ENCODE data around the gene SH3PXD2A.
"Not testable (repeated sequence)": the region's sequence is repeated elsewhere in the genome, so short reads cannot be mapped to it uniquely, and the experiment has no call there.

The SH3PXD2A gene

DNA sequence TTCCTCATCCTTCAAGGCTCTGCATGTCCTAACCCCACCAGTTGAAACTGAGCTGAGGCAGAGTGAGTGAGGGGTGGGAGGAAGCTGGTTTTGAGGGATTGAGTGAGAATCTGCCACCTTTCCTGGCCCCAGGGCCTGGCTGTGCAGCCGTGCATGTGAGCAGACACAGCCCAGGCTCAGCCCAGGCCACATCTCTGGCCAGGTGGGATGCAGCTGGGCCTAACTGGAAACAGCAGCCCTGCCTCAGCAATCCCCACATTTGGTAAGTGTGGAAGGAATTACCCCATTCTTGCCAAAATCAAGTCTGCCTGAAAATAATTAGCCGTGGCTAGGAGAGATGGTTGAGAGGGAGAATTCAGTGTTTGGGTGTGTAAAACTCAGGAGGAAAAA is 245.3 kb downstream of the SH3PXD2A start:
- DNase-seq = no peak

DNA sequence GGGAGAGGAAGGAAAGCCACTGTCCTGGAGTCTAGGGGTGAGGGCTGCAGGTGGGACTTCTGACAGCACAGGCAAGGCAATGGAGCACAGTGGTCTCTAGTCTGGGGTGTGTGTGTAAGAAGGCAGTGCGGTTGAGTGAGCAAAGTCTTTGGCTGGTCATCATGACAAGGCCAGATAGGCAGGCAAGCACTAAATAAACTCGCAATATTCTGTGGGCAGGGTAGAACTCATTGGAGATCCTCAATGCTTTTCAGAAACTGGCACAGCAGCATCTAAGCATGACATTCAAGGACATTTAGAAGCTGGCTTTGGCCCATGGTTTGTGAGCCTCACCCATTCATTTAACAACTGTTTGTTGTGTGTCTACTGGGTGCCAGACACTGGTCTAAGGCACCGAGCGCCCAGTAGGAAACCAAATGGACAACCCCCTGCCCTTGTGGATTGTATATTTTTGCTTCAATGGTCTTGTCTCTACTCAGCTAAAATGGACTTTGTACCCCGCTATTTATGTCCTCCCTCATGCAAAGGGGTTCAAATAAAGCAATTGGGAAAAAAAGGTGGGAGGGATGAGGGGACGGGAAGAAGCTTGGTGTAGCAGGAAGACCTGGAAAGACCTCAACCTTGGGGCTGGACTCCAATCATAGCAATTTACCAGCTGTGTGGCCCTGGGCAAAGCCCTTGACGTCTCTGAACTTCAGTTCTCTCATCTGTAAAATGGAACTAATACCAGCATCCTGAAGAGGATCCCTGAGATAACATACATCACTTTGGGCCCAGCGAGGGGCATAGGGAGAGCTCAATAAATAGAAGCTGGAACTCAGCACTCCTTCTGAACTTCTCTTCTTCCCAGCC is 245.9 kb downstream of the SH3PXD2A start:
- no peak for DNase-seq

DNA sequence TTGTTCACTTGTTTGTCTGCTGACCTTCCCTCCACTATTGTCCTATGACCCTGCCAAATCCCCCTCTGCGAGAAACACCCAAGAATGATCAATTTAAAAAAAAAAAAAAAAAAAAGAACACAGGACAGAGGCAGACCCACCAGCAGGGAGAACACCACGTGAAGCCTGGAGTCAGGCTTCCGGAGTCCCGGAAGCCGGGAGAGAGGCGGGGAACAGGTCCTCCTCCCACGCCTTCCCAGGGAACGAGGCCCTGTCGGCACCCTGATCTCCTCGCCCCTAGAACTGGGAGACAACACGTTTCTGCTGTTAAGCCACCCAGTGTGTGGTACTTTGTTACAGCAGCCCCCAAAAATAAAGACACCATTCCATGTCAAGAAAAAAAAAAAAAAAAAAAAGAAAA is 247.3 kb downstream of the SH3PXD2A start:
- DNase-seq = not testable (repeated sequence)

DNA sequence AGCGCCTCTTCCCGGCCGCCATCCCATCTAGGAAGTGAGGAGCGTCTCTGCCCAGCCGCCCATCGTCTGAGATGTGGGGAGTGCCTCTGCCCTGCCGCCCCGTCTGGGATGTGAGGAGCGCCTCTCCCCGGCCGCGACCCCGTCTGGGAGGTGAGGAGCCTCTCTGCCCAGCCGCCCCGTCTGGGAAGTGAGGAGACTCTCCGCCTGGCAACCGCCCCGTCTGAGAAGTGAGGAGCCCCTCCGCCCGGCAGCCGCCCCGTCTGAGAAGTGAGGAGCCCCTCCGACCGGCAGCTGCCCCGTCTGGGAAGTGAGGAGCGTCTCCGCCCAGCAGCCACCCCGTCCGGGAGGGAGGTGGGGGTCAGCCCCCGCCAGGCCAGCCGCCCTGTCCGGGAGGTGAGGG is 248.3 kb downstream of the SH3PXD2A start:
- DNase-seq = not testable (repeated sequence)

DNA sequence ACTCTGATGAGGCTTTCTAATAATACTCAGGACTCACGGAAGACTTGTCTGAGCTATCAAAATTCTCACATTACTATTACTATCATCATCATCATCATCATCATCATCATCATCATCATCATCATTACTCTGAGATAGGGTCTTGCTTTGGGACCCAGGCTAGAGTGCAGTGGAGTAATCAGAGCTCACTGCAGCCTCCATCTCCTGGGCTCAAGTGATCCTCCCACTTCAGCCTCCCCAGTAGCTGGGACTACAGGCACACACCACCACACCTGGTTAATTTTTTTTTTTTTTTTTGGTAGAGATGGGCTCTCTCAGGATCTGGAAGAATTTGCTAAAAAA is 249.3 kb downstream of the SH3PXD2A start:
- not testable (repeated sequence) for DNase-seq

DNA sequence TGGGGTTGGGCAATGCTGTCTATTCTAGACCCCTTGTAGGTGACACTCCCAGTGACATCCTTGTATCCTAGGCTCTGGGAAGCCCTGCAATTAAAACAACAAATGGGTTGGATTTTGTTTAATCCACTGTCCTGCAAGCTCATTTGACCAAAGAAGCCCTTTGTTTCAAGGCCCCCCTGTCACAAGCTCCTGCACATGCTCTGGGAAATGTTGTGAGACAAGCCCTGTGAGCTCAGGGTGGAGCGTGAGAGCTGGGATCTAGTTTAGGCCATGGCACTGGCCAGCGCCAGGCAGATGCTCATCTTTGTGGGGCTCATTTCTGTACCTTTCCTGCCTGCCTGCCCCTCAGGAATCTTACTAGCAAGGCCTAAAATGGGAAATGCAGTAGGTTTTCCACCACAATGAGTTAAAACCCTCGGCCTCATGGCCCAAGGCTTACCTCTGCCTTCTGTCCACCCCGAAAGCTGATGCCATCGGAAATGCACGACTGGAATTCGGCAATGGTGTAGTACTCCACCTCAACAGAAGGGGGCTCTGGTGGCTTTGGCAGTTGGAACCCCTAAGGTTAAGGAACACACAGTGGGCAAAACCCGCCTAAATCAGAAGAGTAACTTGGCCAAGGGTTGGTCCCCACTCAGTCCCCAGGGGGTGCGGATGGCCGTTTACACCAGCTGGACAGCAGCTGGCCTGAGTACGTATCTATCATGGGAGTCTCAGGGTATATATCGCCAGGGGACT is 249.8 kb downstream of the SH3PXD2A start:
- DNase-seq = no peak

DNA sequence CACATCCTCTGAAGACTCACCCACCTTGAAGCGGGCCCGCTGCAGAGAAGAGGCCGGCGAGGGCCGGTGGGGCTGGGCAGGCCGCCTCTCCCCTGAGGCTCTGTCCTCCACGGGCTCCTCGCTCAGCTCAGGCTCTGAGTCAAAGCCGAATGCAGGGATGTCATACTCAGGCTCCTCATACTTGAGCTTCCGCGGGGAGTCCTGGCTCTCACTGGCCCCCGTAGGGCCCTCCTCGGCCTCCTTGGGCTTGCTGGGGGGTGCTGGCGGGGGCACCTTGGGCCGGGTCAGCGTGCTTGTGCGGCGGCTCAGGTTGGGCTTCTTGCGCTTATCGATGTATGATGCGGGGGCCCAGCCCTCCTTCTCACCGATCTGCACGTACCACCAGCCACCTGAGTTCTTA is 252.0 kb downstream of the SH3PXD2A start:
- DNase-seq = no peak

DNA sequence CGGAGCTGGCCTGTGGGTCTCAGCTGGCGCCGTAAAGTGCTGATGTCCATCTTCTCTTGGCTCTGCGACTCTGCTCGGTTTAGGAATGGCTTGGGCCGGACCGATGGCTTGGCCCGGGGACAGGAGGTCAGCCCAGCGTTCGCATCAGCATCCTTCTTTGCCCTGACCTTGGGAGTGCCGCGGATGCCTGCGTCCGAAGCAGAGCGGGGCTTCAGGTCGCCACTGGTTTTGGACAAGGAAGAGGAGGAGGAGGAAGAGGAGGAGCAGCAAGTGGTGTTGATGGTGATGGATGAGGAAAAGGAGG is 252.6 kb downstream of the SH3PXD2A start:
- DNase-seq = no peak

DNA sequence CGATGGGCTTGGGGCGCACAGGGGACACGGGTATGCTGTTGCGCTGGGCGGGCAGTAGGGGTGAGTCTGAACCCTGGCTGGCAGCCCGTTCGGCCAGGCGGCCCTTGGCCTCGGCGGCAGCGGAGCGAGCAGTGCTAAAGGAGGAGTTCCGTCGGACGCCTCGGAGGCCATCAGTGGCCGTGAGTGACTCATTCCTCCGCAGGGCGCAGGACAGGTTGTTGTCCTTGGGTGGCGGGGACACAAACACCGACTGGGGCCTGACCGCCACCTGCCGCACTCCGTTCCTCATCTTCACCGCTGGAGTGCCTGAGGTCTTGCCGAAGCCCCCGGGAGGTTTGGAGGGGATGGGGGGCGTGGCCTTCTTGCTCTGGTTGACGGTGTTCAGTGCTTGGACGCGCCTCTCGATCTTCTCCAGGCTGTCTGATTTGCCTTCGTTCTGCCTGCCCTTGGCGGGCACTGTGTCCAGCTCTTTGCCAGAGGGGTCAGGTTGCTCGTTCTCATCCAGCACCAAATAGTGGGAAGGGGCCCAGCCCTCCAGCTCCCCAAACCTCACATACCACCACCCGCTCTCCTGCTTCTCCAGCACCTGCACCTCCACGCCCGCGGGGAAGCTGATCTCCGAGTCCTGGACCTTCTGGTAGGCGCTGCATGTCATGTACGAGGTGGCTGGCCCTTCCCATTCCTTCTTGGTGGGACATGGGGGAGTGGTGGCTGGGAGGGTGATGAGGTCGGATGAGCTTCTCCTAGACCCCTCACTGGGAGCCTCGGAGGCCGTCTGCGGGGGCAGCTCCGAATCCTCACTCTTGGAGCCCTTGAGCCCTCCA is 253.1 kb downstream of the SH3PXD2A start:
- no peak for DNase-seq

DNA sequence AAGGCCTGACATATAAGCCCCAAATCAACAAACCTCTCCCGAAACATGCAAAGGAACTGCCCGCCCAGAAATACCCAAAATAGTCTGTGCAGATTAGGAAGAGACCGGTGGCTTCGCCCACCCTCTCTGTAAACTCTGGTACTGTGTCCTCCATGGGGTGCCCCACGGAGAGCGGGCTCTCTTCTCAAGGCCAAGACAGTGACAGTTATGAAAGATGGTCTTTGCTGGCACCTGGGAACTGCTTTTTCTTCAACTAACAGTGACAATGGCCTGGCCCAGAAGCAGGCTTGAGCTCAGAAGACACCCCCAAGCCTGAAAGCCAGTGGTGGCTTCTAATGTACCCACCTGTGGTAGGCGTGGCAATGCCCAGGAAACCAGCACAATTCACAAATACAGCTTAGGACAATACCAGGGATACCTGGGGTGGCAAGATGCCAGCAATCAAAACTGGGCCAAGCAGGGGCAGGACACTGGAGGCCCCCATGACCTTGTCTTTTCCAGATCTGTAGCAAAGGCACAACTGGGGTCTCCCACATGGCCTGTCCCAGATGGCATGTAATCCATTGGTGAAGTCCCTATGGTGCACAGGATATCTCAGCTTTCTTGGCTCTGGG is 254.3 kb downstream of the SH3PXD2A start:
- DNase-seq = no peak

DNA sequence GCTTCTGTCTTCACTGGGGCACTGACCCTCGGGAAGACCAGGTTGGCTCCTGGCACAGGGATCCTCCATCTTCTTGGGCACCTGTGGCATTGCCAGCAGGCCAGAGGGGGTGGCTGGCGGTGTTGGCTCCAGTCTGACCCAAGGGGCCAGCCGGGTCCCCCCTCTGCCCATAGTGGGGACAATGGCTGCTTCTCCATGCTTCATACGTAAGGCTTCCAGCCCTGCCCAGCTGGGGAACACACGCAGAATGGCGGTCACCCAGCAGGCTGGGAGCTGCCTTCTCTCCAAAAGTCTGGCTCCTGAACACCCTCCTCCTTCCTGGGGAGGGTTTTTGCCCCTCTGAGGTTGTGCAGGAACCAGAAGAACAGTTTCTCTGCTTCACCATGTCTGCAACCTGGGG is 255.1 kb downstream of the SH3PXD2A start:
- DNase-seq = no peak

DNA sequence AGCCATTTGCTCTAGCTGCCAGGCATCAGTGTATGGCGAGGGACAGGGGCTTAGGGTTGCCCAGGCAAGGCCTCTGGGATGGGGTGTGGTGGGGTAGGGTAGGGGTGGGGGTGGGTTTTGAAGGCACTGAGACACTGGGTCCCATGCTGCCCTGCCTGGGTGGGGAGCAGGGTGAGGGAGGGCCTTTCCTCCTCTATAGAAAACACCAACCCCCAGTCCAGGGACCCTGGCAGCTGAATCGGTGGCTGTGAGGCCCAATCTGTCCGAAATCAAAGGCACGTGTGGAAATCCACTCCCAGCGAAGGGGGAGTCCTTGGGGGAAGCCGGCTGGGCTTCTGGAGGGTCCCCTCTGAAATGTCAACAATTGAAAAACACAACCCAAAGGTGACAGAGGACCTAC is 255.5 kb downstream of the SH3PXD2A start:
- no peak for DNase-seq

DNA sequence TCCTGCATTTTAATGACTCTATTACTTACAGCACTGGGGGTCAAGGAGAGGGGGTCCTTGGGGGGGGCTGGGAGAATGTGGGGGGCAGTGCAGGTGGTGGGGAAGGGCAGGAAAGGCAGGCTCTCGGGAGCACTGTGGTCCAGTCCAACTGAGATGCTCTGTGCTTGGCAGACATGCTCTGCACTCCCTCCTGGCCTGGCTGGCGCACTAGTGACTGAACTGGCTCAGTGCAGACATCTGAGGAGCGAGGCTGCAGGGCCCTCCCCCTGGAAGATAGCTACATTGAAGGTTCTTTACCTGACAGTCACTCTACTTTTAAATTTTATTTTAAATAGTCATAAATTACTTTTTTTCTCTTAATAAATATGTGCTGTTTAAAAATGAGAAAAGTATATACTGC is 256.2 kb downstream of the SH3PXD2A start:
- no peak for DNase-seq

DNA sequence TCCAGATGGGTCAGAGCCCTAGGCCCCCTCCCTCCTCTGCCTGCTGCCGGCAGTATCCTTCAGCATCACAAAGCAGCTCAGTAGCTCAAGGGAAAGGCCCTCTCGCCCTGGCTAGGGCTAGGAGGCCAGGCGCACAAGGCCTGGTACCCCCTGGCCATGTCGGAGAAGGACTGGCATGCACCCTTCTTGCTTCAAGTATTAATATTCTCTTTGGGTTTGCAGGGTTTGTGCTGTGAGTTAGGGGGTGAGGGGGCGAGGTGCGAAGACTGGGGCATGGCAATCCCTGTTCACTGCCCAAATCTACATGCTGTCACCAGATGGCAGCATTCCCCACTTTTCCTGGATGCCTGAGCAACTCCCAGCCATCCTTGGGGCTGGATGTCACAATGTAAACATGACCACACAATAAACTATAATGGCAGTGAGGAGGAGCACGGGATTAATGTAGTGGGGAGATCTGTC is 256.7 kb downstream of the SH3PXD2A start:
- DNase-seq = peak; percentile 82

DNA sequence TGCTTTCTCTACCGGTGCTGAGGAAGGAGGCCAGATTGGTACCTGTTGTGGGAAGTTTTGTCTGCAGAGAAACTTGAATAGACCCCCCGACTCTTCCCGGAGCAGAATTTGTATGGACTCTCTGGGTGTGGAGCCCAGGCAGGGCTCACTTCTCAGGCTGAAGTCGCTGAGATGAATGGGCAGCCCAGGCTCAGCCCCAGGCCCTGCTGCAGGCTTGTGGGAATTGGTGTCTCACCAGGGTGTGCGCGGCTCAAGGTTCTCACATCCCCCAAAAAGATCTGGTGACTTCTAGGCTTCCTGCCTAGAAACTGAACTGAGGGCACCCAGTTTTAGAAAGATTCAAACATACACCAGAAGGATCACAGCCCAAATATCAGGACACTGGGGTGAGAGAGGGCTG is 258.4 kb downstream of the SH3PXD2A start:
- DNase-seq = no peak

DNA sequence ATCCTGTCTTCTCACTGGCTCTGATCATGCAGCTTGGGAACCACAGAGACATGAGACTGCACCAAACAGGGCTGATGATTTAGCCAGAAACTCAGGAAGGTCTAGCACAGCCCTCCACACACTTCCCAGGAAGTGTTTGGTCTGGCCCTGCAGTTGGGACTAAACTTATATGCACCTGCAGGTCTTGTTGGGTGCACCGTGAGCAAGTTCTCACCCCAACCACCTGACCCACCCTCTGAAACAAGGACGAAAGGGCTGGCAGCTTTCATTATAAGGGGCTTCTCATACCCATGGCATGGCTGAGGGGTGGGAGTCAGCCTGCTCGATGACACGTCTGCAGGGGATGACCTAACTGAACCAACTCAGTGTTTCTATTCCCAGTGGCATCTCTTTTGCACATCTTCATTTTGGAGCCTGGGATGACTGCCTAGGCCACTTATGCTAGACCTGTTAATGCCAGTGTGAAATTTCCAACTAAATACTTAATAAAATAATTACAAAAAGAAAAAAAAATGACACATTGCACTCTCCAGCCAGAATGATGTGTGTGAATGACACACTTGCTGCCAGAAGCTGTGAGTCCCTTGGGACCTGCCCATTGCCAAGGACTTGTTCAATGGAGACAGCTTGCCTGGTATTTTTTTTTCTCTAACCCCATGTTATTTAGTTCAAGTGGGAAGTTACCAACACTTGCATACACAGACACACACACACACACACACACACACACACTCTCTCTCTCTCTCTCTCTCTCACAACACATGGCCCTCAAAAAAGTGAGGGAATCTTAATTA is 259.2 kb downstream of the SH3PXD2A start:
- no peak for DNase-seq

DNA sequence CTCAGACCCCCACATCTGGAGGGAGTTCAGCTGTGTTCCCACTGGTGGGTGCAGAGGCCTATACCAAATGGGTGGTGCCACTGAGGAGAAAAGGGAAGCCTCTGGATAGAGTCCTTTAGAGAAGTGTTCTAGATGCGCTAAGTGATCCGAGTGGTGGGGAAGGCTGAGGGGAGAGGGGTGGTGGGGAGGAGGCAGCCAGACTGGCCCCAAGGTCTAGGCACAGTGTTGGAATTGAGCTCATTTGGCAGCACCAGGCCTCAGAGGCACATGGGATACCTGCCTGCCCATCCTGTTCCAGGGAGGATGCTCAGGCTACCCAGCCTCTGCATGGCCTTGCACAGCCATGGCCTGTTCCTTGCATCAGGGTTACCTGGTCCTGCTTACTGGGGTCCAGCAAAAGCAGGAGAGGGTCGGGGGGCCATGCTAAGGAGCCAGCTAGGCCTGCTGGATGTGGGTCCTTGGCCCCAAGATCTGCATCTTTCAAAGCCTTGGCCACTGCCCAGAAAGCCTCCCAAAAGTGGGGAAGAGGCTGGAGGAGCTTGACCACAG is 262.3 kb downstream of the SH3PXD2A start:
- no peak for DNase-seq

DNA sequence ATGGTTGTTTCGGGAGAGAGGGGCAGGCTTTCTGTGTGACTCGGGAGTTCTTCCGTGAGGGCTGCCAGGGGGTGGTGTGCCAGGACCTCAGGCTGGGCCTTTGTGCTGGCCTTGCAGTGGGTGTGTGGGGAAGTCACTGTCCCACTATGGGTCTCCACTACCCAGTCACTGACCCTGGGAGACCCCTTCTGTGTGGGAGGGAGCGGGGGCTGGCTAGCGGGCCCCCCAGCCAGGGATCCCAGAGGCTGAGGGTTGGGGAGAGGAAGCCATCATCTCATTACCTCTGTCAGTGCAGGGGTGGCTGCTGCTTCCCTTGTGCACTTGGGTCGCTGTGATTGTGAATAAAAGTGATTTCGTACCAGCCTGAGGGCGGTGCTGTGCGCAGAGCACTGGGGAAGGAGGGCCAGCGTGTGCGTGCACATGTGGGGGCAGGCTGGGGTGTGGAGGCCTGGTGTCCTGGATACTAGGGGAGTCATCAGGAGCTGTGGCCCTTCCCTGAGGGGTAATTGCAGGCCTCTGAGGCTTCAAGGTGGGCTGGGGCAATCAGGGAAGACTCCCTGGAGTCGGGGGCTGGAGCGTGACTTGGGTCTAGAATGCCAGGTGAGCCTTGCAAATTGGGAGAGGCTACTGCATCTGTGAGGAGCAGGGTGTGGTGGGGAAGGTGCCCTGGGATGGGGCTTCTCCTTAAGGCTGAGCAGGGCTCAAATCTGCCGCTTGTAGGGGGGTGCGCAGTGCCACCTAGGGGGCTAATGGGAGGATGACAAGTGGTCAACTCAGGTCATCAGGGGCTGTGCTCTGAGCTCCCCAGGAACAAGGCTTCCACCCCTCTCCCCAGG is 263.0 kb downstream of the SH3PXD2A start:
- DNase-seq = peak; percentile 45

DNA sequence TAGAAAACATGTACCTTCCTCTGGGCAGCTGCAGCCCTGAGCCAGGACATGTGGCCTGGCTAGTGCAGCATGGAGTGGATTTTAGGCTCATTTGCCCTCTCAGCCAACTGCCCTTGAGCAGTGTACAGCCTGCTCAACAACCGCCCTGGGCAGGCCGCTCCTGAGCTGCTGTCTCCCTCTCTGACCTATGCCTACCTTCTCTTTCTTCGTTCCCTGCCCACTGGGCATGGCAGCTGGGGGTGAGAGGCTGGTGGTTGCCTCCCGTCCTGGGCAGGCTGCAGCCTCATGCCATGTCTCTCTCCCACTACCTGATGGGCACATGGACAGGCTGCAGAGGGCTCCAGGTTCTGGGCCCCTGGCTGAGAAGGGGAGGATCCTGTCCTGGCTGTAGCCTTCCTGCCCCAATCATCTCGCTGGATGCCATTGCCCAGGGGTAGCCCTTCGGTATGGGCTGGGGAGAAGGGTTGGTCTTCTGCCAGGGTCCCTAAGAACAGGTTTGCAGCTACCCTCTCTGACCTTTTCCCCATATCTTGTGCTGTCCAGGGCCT is 264.6 kb downstream of the SH3PXD2A start:
- DNase-seq = no peak

DNA sequence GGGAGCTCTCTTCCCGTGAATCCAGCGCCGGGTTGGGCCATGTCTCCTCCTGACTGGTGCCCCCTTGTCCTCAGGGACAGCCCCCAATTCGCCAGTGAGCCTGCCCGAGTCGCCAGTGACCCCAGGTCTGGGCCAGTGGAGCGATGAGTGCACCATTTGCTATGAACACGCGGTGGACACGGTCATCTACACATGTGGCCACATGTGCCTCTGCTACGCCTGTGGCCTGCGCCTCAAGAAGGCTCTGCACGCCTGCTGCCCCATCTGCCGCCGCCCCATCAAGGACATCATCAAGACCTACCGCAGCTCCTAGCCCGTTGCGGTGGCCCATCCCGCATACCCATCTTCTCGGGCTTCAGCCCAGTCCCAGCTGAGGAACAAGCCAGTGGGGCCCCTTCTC is 265.3 kb downstream of the SH3PXD2A start:
- DNase-seq = no peak
